Tibial nerve (tissue), 3 donors: ENCODE data around the gene DACT2.

Experiments used
- POLR2A ChIP-seq, 2 donors: fragments of 450-650 bp; IDR thresholded peaks; one replicate each; pipeline ENCODE4 v1.6.1; 2017; ENCODE audit warnings: antibody characterized with exemption in 2 of 2, mild to moderate bottlenecking in 2 of 2, moderate library complexity in 2 of 2
- TF ChIP-seq, protein P1 (sequence below), 5 experiments: fragments of 200-600 bp in 3 of 5; fragments of 450-650 bp in 2 of 5; sonication (generic) in 3 of 5; IDR thresholded peaks; one replicate each; pipeline ENCODE4 v1.5.1; 2016 to 2019; ENCODE audit warnings: antibody characterized with exemption in 5 of 5, mild to moderate bottlenecking in 3 of 5, moderate library complexity in 2 of 5

- TF ChIP-seq, protein P1, sequence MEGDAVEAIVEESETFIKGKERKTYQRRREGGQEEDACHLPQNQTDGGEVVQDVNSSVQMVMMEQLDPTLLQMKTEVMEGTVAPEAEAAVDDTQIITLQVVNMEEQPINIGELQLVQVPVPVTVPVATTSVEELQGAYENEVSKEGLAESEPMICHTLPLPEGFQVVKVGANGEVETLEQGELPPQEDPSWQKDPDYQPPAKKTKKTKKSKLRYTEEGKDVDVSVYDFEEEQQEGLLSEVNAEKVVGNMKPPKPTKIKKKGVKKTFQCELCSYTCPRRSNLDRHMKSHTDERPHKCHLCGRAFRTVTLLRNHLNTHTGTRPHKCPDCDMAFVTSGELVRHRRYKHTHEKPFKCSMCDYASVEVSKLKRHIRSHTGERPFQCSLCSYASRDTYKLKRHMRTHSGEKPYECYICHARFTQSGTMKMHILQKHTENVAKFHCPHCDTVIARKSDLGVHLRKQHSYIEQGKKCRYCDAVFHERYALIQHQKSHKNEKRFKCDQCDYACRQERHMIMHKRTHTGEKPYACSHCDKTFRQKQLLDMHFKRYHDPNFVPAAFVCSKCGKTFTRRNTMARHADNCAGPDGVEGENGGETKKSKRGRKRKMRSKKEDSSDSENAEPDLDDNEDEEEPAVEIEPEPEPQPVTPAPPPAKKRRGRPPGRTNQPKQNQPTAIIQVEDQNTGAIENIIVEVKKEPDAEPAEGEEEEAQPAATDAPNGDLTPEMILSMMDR (IDR thresholded peaks at IDR 0.05): no peak
- TF ChIP-seq POLR2A (IDR thresholded peaks at IDR 0.05): no peak
Observed at GRCh38 chr6:168349718-168350210, 30.2 kb upstream of the DACT2 start.
